ENCODE measurements around the gene ACSS1.

ACSS1 gene

DNA sequence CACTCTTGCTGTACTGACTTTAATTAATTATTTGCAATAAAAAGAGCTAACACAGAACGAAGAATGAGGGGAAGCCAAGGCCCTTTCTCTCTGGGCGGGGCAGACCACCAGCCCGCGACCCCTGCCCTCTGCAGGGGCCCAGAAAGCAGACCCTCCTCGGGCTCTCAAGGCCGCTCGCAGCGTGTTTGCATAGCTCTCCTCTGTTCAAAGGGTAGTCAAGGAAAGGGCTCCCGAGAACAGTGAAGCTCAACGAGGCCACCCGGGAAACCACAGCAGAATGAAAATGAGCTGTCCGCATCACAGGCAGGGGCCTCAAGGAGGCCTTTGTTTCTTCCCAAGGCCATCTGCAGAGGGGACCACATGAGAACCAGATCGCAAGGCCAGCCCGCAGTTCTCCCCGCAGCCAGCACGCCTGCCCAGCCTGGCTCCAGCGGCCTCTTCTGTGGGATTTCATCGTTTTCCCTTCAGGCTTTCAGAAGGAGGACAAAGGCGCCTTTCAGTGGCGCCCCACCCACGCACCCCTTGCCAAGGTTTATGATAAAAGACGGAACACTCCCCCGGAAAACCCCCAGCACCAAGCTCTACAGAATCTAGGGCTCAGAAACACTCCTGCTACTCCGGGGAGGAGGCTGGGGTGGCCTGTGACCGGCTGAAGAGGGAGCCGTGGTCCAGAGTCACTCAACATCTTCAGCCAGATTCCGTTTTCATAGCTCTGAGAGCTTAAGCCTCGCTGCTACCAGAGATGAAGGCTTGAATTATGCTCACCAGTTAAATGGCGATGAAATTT lies 25.3 kb downstream of the ACSS1 start:
- no peak for DNase-seq (ENCODE audit: low spot score)
- Histone ChIP-seq H3K27ac (ENCODE audit: poor library complexity, severe bottlenecking) (no peak overlapping the region), H3K4me1 (ENCODE audit: insufficient read depth, poor library complexity, severe bottlenecking) (no peaks in the 10 kb centered on the region), H3K4me3 (ENCODE audit: severe bottlenecking) (no peak overlapping the region), H3K9me3 (ENCODE audit: severe bottlenecking) (no peaks in the 10 kb centered on the region), H3K36me3 (ENCODE audit: low read depth) (no peaks in the 10 kb centered on the region), H3K27me3 (ENCODE audit: insufficient read depth, poor library complexity, severe bottlenecking) (no peaks in the 10 kb centered on the region)
- no peak; the same call in 2 of the 3 replicates for ATAC-seq (ENCODE audit: low read depth)
- TF ChIP-seq, protein P1, sequence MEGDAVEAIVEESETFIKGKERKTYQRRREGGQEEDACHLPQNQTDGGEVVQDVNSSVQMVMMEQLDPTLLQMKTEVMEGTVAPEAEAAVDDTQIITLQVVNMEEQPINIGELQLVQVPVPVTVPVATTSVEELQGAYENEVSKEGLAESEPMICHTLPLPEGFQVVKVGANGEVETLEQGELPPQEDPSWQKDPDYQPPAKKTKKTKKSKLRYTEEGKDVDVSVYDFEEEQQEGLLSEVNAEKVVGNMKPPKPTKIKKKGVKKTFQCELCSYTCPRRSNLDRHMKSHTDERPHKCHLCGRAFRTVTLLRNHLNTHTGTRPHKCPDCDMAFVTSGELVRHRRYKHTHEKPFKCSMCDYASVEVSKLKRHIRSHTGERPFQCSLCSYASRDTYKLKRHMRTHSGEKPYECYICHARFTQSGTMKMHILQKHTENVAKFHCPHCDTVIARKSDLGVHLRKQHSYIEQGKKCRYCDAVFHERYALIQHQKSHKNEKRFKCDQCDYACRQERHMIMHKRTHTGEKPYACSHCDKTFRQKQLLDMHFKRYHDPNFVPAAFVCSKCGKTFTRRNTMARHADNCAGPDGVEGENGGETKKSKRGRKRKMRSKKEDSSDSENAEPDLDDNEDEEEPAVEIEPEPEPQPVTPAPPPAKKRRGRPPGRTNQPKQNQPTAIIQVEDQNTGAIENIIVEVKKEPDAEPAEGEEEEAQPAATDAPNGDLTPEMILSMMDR (IDR thresholded peaks at IDR 0.05; ENCODE audit: poor library complexity, severe bottlenecking) = no peak

GRCh38 chr20:25032065-25032477 lies 25.9 kb downstream of the ACSS1 start:
- TF ChIP-seq, protein P1 (IDR thresholded peaks at IDR 0.05; ENCODE audit: poor library complexity, severe bottlenecking) = no peak

DNA sequence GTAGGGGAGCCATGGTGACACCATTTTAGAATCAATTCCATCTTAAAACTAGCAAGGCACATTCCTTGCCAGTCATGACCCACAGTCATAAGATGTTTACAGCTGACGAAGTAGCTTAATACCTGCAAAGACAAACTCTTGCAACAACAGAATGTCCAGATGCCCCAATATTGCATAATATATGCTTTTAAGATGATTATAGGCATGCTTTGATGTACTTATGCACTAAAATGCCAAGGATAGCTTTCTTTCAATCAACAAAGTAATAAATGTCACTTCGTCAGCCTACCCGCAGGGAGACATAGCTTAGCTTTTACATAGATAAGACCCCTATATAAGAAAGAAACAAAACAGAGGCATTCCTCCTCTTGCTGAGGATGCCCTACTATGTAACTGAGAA lies 26.7 kb downstream of the ACSS1 start:
- no peak for ATAC-seq (ENCODE audit: low read depth)
- H3K9me3 ChIP-seq (ENCODE audit: severe bottlenecking) = no peaks in the 10 kb centered on the region
- H3K4me3 ChIP-seq (ENCODE audit: severe bottlenecking) = no peak overlapping the region
- no peak for DNase-seq (ENCODE audit: low spot score)
- no peak overlapping the region for H3K27ac ChIP-seq (ENCODE audit: poor library complexity, severe bottlenecking)
- H3K4me1 ChIP-seq (ENCODE audit: insufficient read depth, poor library complexity, severe bottlenecking) = no peaks in the 10 kb centered on the region
- TF ChIP-seq, protein P1 (IDR thresholded peaks at IDR 0.05; ENCODE audit: poor library complexity, severe bottlenecking) = no peak
- H3K27me3 ChIP-seq (ENCODE audit: insufficient read depth, poor library complexity, severe bottlenecking) = no peaks in the 10 kb centered on the region
- H3K36me3 ChIP-seq (ENCODE audit: low read depth) = no peaks in the 10 kb centered on the region

More at GRCh38 chr20:25032065-25032477, 25.9 kb downstream of the ACSS1 start:
- Histone ChIP-seq H3K4me1 (ENCODE audit: insufficient read depth, poor library complexity, severe bottlenecking) (no peaks in the 10 kb centered on the region), H3K27me3 (ENCODE audit: insufficient read depth, poor library complexity, severe bottlenecking) (no peaks in the 10 kb centered on the region), H3K9me3 (ENCODE audit: severe bottlenecking) (no peaks in the 10 kb centered on the region), H3K27ac (ENCODE audit: poor library complexity, severe bottlenecking) (no peak overlapping the region), H3K36me3 (ENCODE audit: low read depth) (no peaks in the 10 kb centered on the region), H3K4me3 (ENCODE audit: severe bottlenecking) (no peak overlapping the region)
- DNase-seq (ENCODE audit: low spot score) (no peak), ATAC-seq (ENCODE audit: low read depth) (no peak)

DNA sequence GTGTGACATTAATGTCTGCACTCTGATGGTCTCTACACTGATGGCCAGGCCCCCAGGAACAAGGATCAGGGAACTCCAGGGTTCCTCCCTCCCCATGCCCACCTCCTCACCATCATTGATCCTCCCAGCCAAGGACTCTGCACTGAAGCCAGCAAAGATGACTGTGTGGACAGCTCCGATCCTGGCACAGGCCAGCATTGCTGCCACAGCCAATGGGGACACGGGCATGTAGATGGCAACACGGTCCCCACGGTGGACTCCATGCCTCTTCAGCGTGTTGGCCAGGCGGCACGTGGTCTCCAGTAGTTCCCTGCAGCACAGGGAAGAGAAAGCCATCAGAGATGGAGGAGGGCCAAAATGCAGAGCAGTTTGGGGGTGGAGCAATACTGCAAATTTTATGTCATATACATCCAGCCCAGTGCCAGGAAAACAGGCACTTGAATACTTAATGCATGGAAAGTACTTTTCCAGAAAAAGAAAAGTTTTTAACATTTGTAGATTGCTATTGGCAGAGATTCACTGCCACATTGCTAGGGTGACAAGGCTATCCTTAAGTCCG lies 27.2 kb downstream of the ACSS1 start:
- Histone ChIP-seq H3K36me3 (ENCODE audit: low read depth) (no peaks in the 10 kb centered on the region), H3K9me3 (ENCODE audit: severe bottlenecking) (no peaks in the 10 kb centered on the region), H3K4me3 (ENCODE audit: severe bottlenecking) (no peak overlapping the region), H3K27ac (ENCODE audit: poor library complexity, severe bottlenecking) (no peak overlapping the region), H3K27me3 (ENCODE audit: insufficient read depth, poor library complexity, severe bottlenecking) (no peaks in the 10 kb centered on the region), H3K4me1 (ENCODE audit: insufficient read depth, poor library complexity, severe bottlenecking) (no peaks in the 10 kb centered on the region)
- DNase-seq (ENCODE audit: low spot score) (no peak), ATAC-seq (ENCODE audit: low read depth) (no peak)
- TF ChIP-seq, protein P1 (IDR thresholded peaks at IDR 0.05; ENCODE audit: poor library complexity, severe bottlenecking) = no peak
